Neural cell (in vitro differentiated cells): ENCODE data around the gene SNX24. TPM values are rescaled to one million over a fixed set of nuclear protein-coding genes. Genes with fewer than 3 reads are reported as not detected.

Experiments used
- H2AFZ ChIP-seq: fragments of 200-600, 300-800 bp; sonication (generic), shearing (Covaris generic); 2 replicates; pipeline ENCODE4 v1.6.0; 2014; ENCODE audit warnings: low read depth, mild to moderate bottlenecking, antibody characterized with exemption, low read length, moderate library complexity
- H3F3A ChIP-seq: fragments of 200-600 bp; shearing (Covaris generic); 2 replicates; pipeline ENCODE4 v1.6.1; 2016; ENCODE audit warnings: mild to moderate bottlenecking, moderate library complexity, mixed read lengths, antibody characterized with exemption, low read length; ENCODE audit not compliant: insufficient read depth, poor library complexity, severe bottlenecking
- H3K27ac ChIP-seq: fragments of 200-600, 300-800 bp; sonication (generic), shearing (Covaris generic); 2 replicates; pipeline ENCODE4 v1.5.1; 2014; ENCODE audit warnings: mild to moderate bottlenecking, low read length, moderate library complexity
- H3K27me3 ChIP-seq: fragments of 300-800, 200-600 bp; sonication (generic), shearing (Covaris generic); 2 replicates; pipeline ENCODE4 v1.6.0; 2014; ENCODE audit warnings: mild to moderate bottlenecking, low read depth, low read length, moderate library complexity; ENCODE audit not compliant: insufficient read depth
- H3K36me3 ChIP-seq: fragments of 300-800, 200-600 bp; sonication (generic), shearing (Covaris generic); 2 replicates; pipeline ENCODE4 v1.5.1; 2014; ENCODE audit warnings: mild to moderate bottlenecking, antibody characterized with exemption, low read length, moderate library complexity; ENCODE audit not compliant: insufficient read depth
- H3K4me2 ChIP-seq: fragments of 300-800, 200-600 bp; sonication (generic), shearing (Covaris generic); 2 replicates; pipeline ENCODE4 v1.6.0; 2014; ENCODE audit warnings: mild to moderate bottlenecking, low read length
- H3K4me3 ChIP-seq: fragments of 300-800, 200-600 bp; sonication (generic), shearing (Covaris generic); 2 replicates; pipeline ENCODE4 v1.5.1; 2014; ENCODE audit warnings: mild to moderate bottlenecking, low read length, moderate library complexity
- H3K79me2 ChIP-seq: fragments of 200-600 bp; shearing (Covaris generic); replicated peaks from 2 replicates; pipeline ENCODE4 v1.6.0; 2014; ENCODE audit warnings: mild to moderate bottlenecking, low read length, moderate library complexity; ENCODE audit not compliant: insufficient read depth
- H3K9ac ChIP-seq: fragments of 300-800, 200-600 bp; sonication (generic), shearing (Covaris generic); 2 replicates; pipeline ENCODE4 v1.6.1; 2016; ENCODE audit warnings: mild to moderate bottlenecking, low read length, mixed read lengths
- H3K9me2 ChIP-seq: fragments of 200-600 bp; shearing (Covaris generic); 2 replicates; pipeline ENCODE4 v1.6.1; 2016; ENCODE audit warnings: mild to moderate bottlenecking, low read length, mixed read lengths; ENCODE audit not compliant: insufficient read depth
- H3K9me3 ChIP-seq: fragments of 200-600, 300-800 bp; sonication (generic), shearing (Covaris generic); 2 replicates; pipeline ENCODE4 v1.6.1; 2016; ENCODE audit warnings: mild to moderate bottlenecking, mixed run types, low read length, moderate library complexity, mixed read lengths
- H4K20me1 ChIP-seq: fragments of 200-600 bp; shearing (Covaris generic); 2 replicates; pipeline ENCODE4 v1.6.1; 2016; ENCODE audit warnings: mild to moderate bottlenecking, mixed run types; ENCODE audit not compliant: insufficient read depth
- EP300 ChIP-seq: fragments of 450-650 bp; conservative IDR thresholded peaks from 2 replicates; pipeline ENCODE4 v1.6.1; 2014; ENCODE audit warnings: antibody characterized with exemption, mild to moderate bottlenecking, moderate library complexity; ENCODE audit not compliant: poor library complexity, severe bottlenecking
- EZH2 ChIP-seq: fragments of 200-600, 300-800 bp; shearing (Covaris generic), sonication (generic); IDR thresholded peaks from 2 replicates; pipeline ENCODE4 v1.6.1; 2014; ENCODE audit warnings: antibody characterized with exemption, low read length, borderline replicate concordance, mild to moderate bottlenecking; ENCODE audit not compliant: insufficient read depth, poor library complexity, severe bottlenecking
- MXI1 ChIP-seq: fragments of 450-650 bp; conservative IDR thresholded peaks from 2 replicates; pipeline ENCODE4 v1.6.1; 2014; ENCODE audit warnings: antibody characterized with exemption, mild to moderate bottlenecking; ENCODE audit not compliant: poor library complexity, severe bottlenecking
- POLR2AphosphoS5 ChIP-seq: IDR thresholded peaks from 2 replicates; pipeline ENCODE4 v1.6.1; 2012
- RAD21 ChIP-seq: fragments of 450-650 bp; conservative IDR thresholded peaks from 2 replicates; pipeline ENCODE4 v1.6.1; 2014; ENCODE audit warnings: antibody characterized with exemption, mild to moderate bottlenecking, moderate library complexity
- SMC3 ChIP-seq: fragments of 450-650 bp; conservative IDR thresholded peaks from 2 replicates; pipeline ENCODE4 v1.6.1; 2014; ENCODE audit warnings: antibody characterized with exemption, mild to moderate bottlenecking, moderate library complexity; ENCODE audit not compliant: poor library complexity
- TAF1 ChIP-seq: IDR thresholded peaks from 2 replicates; pipeline ENCODE4 v1.6.1; 2012; ENCODE audit warnings: low read depth
- polyA plus RNA-seq: library from polyadenylated mRNA; depleted of rRNA; stranded (reverse); fragments of >200 nt; gene quantifications from 2 replicates; pipeline ENCODE4 v1.2.3, GENCODE V29; 2014
- TF ChIP-seq, protein P1 (sequence below): fragments of 450-650 bp; IDR thresholded peaks from 2 replicates; pipeline ENCODE4 v1.5.1; 2014; ENCODE audit warnings: antibody characterized with exemption, mild to moderate bottlenecking, moderate library complexity; ENCODE audit not compliant: poor library complexity, severe bottlenecking
- TF ChIP-seq, protein P2 (sequence below): IDR thresholded peaks from 2 replicates; pipeline ENCODE4 v1.6.1; 2012; ENCODE audit warnings: borderline replicate concordance

SNX24 gene
- polyA plus RNA-seq, 1 donor from 2014 or later = 12.8 TPM

DNA sequence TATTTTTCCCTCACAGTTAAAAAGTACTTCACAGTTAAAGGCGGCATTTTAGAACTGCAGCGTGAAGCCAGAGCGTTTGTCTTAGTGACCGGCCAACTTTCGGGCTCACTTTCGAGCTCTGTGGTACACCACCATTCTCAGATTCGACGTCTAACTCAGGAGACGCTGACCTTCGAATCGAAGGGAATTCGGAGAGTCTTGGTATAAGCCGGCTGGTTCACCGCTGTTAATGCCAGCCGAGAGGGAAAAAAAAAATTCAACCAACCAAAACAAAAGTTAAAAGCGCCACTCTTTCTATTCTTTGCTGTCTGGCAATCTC, 544 bp upstream of the SNX24 start:
- no peaks in the 10 kb centered on the region for H3K36me3 ChIP-seq
- H3K9me2 ChIP-seq = no peaks in the 10 kb centered on the region
- no peaks in the 10 kb centered on the region for H4K20me1 ChIP-seq
- no peaks in the 10 kb centered on the region for H3K9me3 ChIP-seq
- H3F3A ChIP-seq = no peaks in the 10 kb centered on the region
- peak overlapping the region; percentile 9 for H3K4me2 ChIP-seq
- peak overlapping the region; percentile 76 for H3K9ac ChIP-seq
- H3K27me3 ChIP-seq = no peaks in the 10 kb centered on the region
- peak overlapping the region; percentile 88 for H3K4me3 ChIP-seq
- H2AFZ ChIP-seq = peak overlapping the region; percentile 14
- H3K79me2 ChIP-seq = no peaks in the 10 kb centered on the region
- TF ChIP-seq, protein P1, sequence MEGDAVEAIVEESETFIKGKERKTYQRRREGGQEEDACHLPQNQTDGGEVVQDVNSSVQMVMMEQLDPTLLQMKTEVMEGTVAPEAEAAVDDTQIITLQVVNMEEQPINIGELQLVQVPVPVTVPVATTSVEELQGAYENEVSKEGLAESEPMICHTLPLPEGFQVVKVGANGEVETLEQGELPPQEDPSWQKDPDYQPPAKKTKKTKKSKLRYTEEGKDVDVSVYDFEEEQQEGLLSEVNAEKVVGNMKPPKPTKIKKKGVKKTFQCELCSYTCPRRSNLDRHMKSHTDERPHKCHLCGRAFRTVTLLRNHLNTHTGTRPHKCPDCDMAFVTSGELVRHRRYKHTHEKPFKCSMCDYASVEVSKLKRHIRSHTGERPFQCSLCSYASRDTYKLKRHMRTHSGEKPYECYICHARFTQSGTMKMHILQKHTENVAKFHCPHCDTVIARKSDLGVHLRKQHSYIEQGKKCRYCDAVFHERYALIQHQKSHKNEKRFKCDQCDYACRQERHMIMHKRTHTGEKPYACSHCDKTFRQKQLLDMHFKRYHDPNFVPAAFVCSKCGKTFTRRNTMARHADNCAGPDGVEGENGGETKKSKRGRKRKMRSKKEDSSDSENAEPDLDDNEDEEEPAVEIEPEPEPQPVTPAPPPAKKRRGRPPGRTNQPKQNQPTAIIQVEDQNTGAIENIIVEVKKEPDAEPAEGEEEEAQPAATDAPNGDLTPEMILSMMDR = no peak
- no peak for TF ChIP-seq EZH2
- TF ChIP-seq POLR2AphosphoS5 = no peak
- no peak for TF ChIP-seq RAD21
- TF ChIP-seq TAF1 = no peak
- TF ChIP-seq SMC3 = no peak
- TF ChIP-seq MXI1 = no peak
- no peak for TF ChIP-seq EP300
- TF ChIP-seq, protein P2, sequence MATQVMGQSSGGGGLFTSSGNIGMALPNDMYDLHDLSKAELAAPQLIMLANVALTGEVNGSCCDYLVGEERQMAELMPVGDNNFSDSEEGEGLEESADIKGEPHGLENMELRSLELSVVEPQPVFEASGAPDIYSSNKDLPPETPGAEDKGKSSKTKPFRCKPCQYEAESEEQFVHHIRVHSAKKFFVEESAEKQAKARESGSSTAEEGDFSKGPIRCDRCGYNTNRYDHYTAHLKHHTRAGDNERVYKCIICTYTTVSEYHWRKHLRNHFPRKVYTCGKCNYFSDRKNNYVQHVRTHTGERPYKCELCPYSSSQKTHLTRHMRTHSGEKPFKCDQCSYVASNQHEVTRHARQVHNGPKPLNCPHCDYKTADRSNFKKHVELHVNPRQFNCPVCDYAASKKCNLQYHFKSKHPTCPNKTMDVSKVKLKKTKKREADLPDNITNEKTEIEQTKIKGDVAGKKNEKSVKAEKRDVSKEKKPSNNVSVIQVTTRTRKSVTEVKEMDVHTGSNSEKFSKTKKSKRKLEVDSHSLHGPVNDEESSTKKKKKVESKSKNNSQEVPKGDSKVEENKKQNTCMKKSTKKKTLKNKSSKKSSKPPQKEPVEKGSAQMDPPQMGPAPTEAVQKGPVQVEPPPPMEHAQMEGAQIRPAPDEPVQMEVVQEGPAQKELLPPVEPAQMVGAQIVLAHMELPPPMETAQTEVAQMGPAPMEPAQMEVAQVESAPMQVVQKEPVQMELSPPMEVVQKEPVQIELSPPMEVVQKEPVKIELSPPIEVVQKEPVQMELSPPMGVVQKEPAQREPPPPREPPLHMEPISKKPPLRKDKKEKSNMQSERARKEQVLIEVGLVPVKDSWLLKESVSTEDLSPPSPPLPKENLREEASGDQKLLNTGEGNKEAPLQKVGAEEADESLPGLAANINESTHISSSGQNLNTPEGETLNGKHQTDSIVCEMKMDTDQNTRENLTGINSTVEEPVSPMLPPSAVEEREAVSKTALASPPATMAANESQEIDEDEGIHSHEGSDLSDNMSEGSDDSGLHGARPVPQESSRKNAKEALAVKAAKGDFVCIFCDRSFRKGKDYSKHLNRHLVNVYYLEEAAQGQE = no peak
- no peak overlapping the region for H3K27ac ChIP-seq

DNA sequence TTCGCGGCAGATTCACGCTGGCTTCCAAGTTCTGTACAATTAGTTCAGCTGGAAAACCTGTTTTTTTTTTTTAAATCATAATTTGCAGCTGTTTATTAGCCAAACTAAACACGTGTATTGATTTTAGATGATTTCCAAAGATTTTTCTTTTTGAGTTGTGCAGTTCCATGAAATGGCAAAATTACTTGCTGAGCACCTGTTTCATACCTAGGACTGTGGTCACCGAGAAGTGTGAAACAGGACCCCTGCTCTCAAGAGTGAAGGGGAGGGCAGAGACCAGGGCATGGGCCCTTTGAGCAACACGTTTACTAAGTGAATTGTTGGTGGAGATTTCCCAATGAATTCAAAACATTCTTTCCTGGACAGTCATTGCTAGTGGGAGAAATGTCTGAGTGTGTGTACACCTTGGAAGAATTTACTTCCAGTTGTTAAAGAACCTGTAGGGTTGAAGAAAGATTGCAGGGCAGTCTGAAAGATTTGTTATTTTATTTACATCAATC, 688 bp downstream of the SNX24 start:
- Histone ChIP-seq H3K79me2 (no peaks in the 10 kb centered on the region), H4K20me1 (no peaks in the 10 kb centered on the region), H3K4me2 (peak overlapping the region; percentile 49), H3K36me3 (no peaks in the 10 kb centered on the region), H3K4me3 (peak overlapping the region; percentile 88), H3K9ac (peak overlapping the region; percentile 76), H2AFZ (no peak overlapping the region), H3K9me3 (no peaks in the 10 kb centered on the region), H3K27ac (no peak overlapping the region), H3F3A (no peaks in the 10 kb centered on the region), H3K9me2 (no peaks in the 10 kb centered on the region), H3K27me3 (no peaks in the 10 kb centered on the region)
- TF ChIP-seq MXI1 (no peak), POLR2AphosphoS5 (no peak), TAF1 (no peak), EP300 (no peak), RAD21 (no peak), SMC3 (no peak), EZH2 (no peak)
- TF ChIP-seq, protein P1 = no peak
- TF ChIP-seq, protein P2 = no peak
